Measurements from ENCODE around the gene INPP5B.

GRCh38 chr1:37951041-37951782 is 4.4 kb upstream of the INPP5B start:
- TF ChIP-seq CTCF (IDR thresholded peaks at IDR 0.05; ENCODE audit: low read length) (no peak), EZH2phosphoT487 (IDR thresholded peaks at IDR 0.05; ENCODE audit: low read length) (no peak)

Data from MM.1S (cell line).